HEK293 (cell line): Measurements from ENCODE around the gene PGK1.

Source experiments
- ZBTB10 ChIP-seq: fragments of 450-650 bp; formaldehyde crosslinking; IDR thresholded peaks from 2 replicates; pipeline ENCODE4 v1.5.1; 2016; ENCODE audit warnings: missing biosample characterization, missing genetic modification characterization
- ZNF510 ChIP-seq: fragments of 450-650 bp; formaldehyde crosslinking; IDR thresholded peaks from 2 replicates; pipeline ENCODE4 v1.5.1; 2018; ENCODE audit warnings: mild to moderate bottlenecking, missing genetic modification characterization, missing biosample characterization; ENCODE audit not compliant: insufficient replicate concordance
- TF ChIP-seq, protein P1 (sequence below): fragments of 450-650 bp; formaldehyde crosslinking; IDR thresholded peaks from 2 replicates; pipeline ENCODE4; 2016; ENCODE audit warnings: missing biosample characterization, missing genetic modification characterization
- TF ChIP-seq, protein P2 (sequence below): sonication (generic); formaldehyde crosslinking; IDR thresholded peaks from 2 replicates; pipeline ENCODE4 v1.8.1; 2022; ENCODE audit warnings: mild to moderate bottlenecking, moderate library complexity, missing genetic modification reagents

DNA sequence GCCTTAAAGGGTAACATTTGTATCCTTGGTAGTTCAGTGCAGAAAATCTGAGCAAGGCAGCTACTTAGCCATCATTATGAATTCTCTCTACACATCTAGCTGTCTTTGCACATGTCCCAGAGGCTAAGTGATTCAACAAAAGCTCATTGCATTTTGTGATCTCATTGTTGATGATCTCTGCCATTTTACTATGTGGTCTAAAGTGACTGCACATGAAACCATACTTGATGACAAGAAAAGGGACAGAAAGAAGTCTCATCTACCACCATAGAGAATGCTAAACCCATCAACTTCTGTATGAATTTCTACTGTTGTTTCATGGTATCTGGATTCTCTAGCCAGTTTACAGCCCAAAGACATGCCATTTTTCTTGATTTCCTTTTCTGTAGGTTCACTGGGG lies 5.9 kb upstream of the PGK1 start:
- TF ChIP-seq, protein P1, sequence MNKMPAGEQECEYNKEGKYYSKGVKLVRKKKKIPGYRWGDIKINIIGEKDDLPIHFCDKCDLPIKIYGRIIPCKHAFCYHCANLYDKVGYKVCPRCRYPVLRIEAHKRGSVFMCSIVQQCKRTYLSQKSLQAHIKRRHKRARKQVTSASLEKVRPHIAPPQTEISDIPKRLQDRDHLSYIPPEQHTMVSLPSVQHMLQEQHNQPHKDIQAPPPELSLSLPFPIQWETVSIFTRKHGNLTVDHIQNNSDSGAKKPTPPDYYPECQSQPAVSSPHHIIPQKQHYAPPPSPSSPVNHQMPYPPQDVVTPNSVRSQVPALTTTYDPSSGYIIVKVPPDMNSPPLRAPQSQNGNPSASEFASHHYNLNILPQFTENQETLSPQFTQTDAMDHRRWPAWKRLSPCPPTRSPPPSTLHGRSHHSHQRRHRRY: no peak
- no peak for TF ChIP-seq ZBTB10 (tag by site-specific recombination)
- TF ChIP-seq, protein P2, sequence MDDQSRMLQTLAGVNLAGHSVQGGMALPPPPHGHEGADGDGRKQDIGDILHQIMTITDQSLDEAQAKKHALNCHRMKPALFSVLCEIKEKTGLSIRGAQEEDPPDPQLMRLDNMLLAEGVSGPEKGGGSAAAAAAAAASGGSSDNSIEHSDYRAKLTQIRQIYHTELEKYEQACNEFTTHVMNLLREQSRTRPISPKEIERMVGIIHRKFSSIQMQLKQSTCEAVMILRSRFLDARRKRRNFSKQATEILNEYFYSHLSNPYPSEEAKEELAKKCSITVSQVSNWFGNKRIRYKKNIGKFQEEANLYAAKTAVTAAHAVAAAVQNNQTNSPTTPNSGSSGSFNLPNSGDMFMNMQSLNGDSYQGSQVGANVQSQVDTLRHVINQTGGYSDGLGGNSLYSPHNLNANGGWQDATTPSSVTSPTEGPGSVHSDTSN (CRISPR knock-in tag): no peak
- TF ChIP-seq ZNF510 (tag by site-specific recombination): no peak
